Measurements from ENCODE around the gene EPM2A.

DNA sequence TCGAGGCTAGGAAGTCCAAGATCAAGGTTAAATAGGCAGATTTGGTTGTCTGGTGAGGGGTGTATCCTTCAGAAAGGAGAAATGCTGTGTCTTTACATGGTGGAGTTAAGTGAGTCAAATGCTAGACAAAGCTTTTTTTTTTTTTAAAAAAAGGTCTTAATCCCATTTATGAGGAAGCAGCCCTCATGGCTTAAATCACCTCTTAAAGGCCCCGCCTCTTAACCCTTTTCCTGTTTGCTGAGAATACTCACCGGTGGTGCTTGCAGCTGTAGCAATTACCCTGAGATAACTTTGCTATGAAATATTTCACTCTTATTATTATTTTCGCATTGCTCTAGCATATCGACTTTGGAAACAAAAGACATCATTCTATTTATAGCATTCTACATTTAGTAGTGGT lies 48.5 kb upstream of the EPM2A start:
- TF ChIP-seq POLR2A (IDR thresholded peaks at IDR 0.05; ENCODE audit: low read depth, low read length), result no peak
- TF ChIP-seq GATA2 (IDR thresholded peaks at IDR 0.05; ENCODE audit: insufficient read depth, insufficient read length, low read depth, low read length), result no peak
- TF ChIP-seq, protein P1, sequence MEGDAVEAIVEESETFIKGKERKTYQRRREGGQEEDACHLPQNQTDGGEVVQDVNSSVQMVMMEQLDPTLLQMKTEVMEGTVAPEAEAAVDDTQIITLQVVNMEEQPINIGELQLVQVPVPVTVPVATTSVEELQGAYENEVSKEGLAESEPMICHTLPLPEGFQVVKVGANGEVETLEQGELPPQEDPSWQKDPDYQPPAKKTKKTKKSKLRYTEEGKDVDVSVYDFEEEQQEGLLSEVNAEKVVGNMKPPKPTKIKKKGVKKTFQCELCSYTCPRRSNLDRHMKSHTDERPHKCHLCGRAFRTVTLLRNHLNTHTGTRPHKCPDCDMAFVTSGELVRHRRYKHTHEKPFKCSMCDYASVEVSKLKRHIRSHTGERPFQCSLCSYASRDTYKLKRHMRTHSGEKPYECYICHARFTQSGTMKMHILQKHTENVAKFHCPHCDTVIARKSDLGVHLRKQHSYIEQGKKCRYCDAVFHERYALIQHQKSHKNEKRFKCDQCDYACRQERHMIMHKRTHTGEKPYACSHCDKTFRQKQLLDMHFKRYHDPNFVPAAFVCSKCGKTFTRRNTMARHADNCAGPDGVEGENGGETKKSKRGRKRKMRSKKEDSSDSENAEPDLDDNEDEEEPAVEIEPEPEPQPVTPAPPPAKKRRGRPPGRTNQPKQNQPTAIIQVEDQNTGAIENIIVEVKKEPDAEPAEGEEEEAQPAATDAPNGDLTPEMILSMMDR (IDR thresholded peaks at IDR 0.05; ENCODE audit: extremely low read depth in 1 of 2, insufficient read depth in 1 of 2, low read depth in 1 of 2, low read length in 2 of 2), result no peak
- TF ChIP-seq EZH2 (IDR thresholded peaks at IDR 0.05; ENCODE audit: borderline replicate concordance, low read depth, low read length, severe bottlenecking), result no peak
- no peak for TF ChIP-seq POLR2AphosphoS5 (IDR thresholded peaks at IDR 0.05; ENCODE audit: insufficient read depth, low read depth, low read length)
- no peak for TF ChIP-seq FOS (IDR thresholded peaks at IDR 0.05; ENCODE audit: borderline replicate concordance, insufficient read depth, low read length)
